ENCODE measurements around the gene PNPLA5. TPM values are rescaled to one million over a fixed set of nuclear protein-coding genes. Genes with fewer than 3 reads are reported as not detected.

Gene PNPLA5
- total and polyA plus RNA-seq, 4 donors: not detected

GRCh38 chr22:43838571-43839307, 53.1 kb downstream of the PNPLA5 start:
- DNase-seq: no peak
- 91 to 95% methylated on average over 25 of the region's 25 CpGs for WGBS, 2 donors
- peaks cover 0 to under 1% (median 0%) of the 10 kb centered on the region in 5 donors for H3K4me1 ChIP-seq (ENCODE audit: control insufficient read depth in 5 of 5, insufficient read depth in 5 of 5, low read length in 5 of 5)

GRCh38 chr22:43838161-43838560, 53.7 kb downstream of the PNPLA5 start:
- H3K9ac ChIP-seq (ENCODE audit: insufficient read depth in 1 of 2, low read length in 2 of 2): no peak overlapping the region
- H3K27ac ChIP-seq (ENCODE audit: low read depth in 1 of 2, low read length in 1 of 2): no peak overlapping the region
- no peak for ATAC-seq (ENCODE audit: insufficient read depth, low FRiP score)
- peaks cover 0 to 2% (median 0%) of the 10 kb centered on the region in 4 donors for H3K9me3 ChIP-seq (ENCODE audit: control insufficient read depth in 4 of 4, insufficient read depth in 3 of 4, low read length in 3 of 4)
- TF ChIP-seq CTCF (IDR thresholded peaks at IDR 0.05; ENCODE audit: control extremely low read depth, extremely low read depth): no peak
- peaks cover 0 to 12% (median 0%) of the 10 kb centered on the region in 3 donors for H3K27me3 ChIP-seq (ENCODE audit: control insufficient read depth in 3 of 3, insufficient read depth in 3 of 3, low read length in 2 of 3)
- WGBS, 2 donors: 89 to 94% methylated on average over 7 to 10 of the region's 10 CpGs
- H3K4me3 ChIP-seq: no peak overlapping the region
- no peak for DNase-seq
- no peaks in the 10 kb centered on the region for H3K36me3 ChIP-seq (ENCODE audit: control insufficient read depth in 4 of 4, insufficient read depth in 4 of 4, low read length in 4 of 4)
- H3K4me1 ChIP-seq (ENCODE audit: control insufficient read depth in 5 of 5, insufficient read depth in 5 of 5, low read length in 5 of 5): peaks cover 0 to 3% (median 0%) of the 10 kb centered on the region in 5 donors

More at GRCh38 chr22:43838571-43839307, 53.1 kb downstream of the PNPLA5 start:
- ATAC-seq (ENCODE audit: insufficient read depth, low FRiP score): no peak
- H3K4me3 ChIP-seq: no peak overlapping the region
- no peak overlapping the region for H3K27ac ChIP-seq (ENCODE audit: low read depth in 1 of 2, low read length in 1 of 2)
- H3K9me3 ChIP-seq (ENCODE audit: control insufficient read depth in 4 of 4, insufficient read depth in 3 of 4, low read length in 3 of 4): peaks cover 0 to 2% (median 0%) of the 10 kb centered on the region in 4 donors
- H3K27me3 ChIP-seq (ENCODE audit: control insufficient read depth in 3 of 3, insufficient read depth in 3 of 3, low read length in 2 of 3): peaks cover 0 to 9% (median 0%) of the 10 kb centered on the region in 3 donors
- H3K36me3 ChIP-seq (ENCODE audit: control insufficient read depth in 4 of 4, insufficient read depth in 4 of 4, low read length in 4 of 4): no peaks in the 10 kb centered on the region
- H3K9ac ChIP-seq (ENCODE audit: insufficient read depth in 1 of 2, low read length in 2 of 2): no peak overlapping the region
- no peak for TF ChIP-seq CTCF (IDR thresholded peaks at IDR 0.05; ENCODE audit: control extremely low read depth, extremely low read depth)

GRCh38 chr22:43837666-43838065, 54.1 kb downstream of the PNPLA5 start:
- H3K9me3 ChIP-seq (ENCODE audit: control insufficient read depth in 4 of 4, insufficient read depth in 3 of 4, low read length in 3 of 4): peaks cover 0 to 2% (median 0%) of the 10 kb centered on the region in 4 donors
- TF ChIP-seq CTCF (IDR thresholded peaks at IDR 0.05; ENCODE audit: control extremely low read depth, extremely low read depth): no peak
- H3K4me3 ChIP-seq: no peak overlapping the region
- H3K4me1 ChIP-seq (ENCODE audit: control insufficient read depth in 5 of 5, insufficient read depth in 5 of 5, low read length in 5 of 5): peaks cover 0 to 3% (median 0%) of the 10 kb centered on the region in 5 donors
- H3K27ac ChIP-seq (ENCODE audit: low read depth in 1 of 2, low read length in 1 of 2): no peak overlapping the region
- no peak overlapping the region for H3K9ac ChIP-seq (ENCODE audit: insufficient read depth in 1 of 2, low read length in 2 of 2)
- WGBS, 2 donors: 71 to 72% methylated on average over 9 of the region's 9 CpGs
- DNase-seq: no peak
- peaks cover 0 to 12% (median 0%) of the 10 kb centered on the region in 3 donors for H3K27me3 ChIP-seq (ENCODE audit: control insufficient read depth in 3 of 3, insufficient read depth in 3 of 3, low read length in 2 of 3)
- H3K36me3 ChIP-seq (ENCODE audit: control insufficient read depth in 4 of 4, insufficient read depth in 4 of 4, low read length in 4 of 4): no peaks in the 10 kb centered on the region
- no peak for ATAC-seq (ENCODE audit: insufficient read depth, low FRiP score)
